ENCODE data around the gene CREG1.

CREG1 gene

DNA sequence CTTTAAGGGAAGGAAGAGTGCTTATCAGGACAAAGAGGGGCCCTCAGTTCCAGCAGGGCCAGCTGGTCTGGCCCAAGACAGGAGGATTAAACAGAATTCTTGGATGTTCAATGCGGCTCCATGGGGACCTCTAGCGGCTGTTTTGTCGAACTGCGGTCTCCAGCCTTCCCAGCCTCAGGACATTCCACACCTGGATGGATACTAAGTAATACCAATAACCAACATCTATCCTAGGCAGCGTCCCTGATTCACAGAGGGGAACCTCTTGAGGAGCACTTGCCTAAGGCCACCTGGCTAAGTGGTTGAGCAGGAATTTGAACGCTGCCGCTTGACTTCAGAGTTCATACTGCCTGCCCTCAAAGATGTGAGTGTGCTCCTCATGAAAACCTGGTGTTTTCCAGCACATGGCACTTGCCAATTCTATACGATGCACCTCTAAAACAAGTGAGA lies 19.7 kb downstream of the CREG1 start:
- TF ChIP-seq CTCF (IDR thresholded peaks at IDR 0.05) = peak; percentile 97

GRCh38 chr1:167532964-167533824 lies 20.4 kb downstream of the CREG1 start:
- no peak for TF ChIP-seq CTCF (IDR thresholded peaks at IDR 0.05)

- no peak for TF ChIP-seq CTCF (IDR thresholded peaks at IDR 0.05)
Measured at GRCh38 chr1:167532375-167532774, 21.2 kb downstream of the CREG1 start.

DNA sequence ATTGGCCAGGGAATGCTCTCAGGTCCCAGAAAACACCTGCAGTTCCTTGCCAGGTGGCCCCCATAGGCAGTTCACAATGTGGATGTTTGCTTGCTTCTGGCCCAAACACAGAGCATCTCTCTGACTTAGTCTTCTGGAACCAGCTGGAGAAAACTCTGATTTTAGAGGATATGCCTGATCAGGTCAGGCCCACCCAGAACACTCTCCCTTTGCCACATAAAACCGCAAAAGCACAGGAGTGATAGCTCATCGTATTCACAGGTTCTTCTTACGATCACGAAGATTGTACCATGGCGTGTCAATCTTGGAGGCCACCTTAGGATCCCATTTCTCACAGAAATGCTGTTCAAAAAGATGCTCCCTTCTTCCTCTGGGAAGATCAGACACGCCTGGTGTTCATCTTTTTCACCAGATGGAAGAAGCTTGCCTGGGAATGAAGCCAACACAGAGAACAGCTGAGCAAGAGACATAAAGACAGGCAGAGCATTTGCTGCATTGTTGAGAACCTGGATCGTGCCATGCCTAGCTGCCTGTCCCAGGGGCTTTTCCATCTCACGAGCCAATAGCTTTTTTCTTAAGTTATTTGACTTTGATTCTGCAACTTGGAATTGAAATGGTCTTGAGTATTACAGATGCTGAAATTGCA lies 23.6 kb downstream of the CREG1 start:
- no peak for TF ChIP-seq CTCF (IDR thresholded peaks at IDR 0.05)

GRCh38 chr1:167528057-167528728 lies 25.4 kb downstream of the CREG1 start:
- no peak for TF ChIP-seq CTCF (IDR thresholded peaks at IDR 0.05)

- TF ChIP-seq CTCF (IDR thresholded peaks at IDR 0.05) = no peak
Measured at GRCh38 chr1:167526667-167527383, 26.7 kb downstream of the CREG1 start.

- TF ChIP-seq CTCF (IDR thresholded peaks at IDR 0.05) = no peak
Measured at GRCh38 chr1:167524651-167525050, 28.9 kb downstream of the CREG1 start.

Measured in LNCAP (cell line).